ENCODE data around the gene GORASP1.

- TF ChIP-seq POLR2A (IDR thresholded peaks at IDR 0.05), result peak in 1 of 2 donors; percentile 9
- TF ChIP-seq, protein P1, sequence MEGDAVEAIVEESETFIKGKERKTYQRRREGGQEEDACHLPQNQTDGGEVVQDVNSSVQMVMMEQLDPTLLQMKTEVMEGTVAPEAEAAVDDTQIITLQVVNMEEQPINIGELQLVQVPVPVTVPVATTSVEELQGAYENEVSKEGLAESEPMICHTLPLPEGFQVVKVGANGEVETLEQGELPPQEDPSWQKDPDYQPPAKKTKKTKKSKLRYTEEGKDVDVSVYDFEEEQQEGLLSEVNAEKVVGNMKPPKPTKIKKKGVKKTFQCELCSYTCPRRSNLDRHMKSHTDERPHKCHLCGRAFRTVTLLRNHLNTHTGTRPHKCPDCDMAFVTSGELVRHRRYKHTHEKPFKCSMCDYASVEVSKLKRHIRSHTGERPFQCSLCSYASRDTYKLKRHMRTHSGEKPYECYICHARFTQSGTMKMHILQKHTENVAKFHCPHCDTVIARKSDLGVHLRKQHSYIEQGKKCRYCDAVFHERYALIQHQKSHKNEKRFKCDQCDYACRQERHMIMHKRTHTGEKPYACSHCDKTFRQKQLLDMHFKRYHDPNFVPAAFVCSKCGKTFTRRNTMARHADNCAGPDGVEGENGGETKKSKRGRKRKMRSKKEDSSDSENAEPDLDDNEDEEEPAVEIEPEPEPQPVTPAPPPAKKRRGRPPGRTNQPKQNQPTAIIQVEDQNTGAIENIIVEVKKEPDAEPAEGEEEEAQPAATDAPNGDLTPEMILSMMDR (IDR thresholded peaks at IDR 0.05), result no peak
Measured at GRCh38 chr3:39146611-39147591, 39.5 kb upstream of the GORASP1 start.
